Hindlimb muscle (tissue), 1 donor: Measurements from ENCODE around the gene RIMS1. TPM values are rescaled to one million over a fixed set of nuclear protein-coding genes. Genes with fewer than 3 reads are reported as not detected.

ENCODE experiments used
- DNase-seq: peaks from one replicate; pipeline ENCODE4 v3.0.0-alpha.2; 2013
- polyA plus RNA-seq: library from polyadenylated mRNA; unstranded; fragments of 120-200 nt; gene quantifications from one replicate; pipeline ENCODE4 v1.2.1, GENCODE V29; 2013; ENCODE audit not compliant: insufficient read length

Gene RIMS1
- polyA plus RNA-seq, 1 donor: 0.40 TPM

DNA sequence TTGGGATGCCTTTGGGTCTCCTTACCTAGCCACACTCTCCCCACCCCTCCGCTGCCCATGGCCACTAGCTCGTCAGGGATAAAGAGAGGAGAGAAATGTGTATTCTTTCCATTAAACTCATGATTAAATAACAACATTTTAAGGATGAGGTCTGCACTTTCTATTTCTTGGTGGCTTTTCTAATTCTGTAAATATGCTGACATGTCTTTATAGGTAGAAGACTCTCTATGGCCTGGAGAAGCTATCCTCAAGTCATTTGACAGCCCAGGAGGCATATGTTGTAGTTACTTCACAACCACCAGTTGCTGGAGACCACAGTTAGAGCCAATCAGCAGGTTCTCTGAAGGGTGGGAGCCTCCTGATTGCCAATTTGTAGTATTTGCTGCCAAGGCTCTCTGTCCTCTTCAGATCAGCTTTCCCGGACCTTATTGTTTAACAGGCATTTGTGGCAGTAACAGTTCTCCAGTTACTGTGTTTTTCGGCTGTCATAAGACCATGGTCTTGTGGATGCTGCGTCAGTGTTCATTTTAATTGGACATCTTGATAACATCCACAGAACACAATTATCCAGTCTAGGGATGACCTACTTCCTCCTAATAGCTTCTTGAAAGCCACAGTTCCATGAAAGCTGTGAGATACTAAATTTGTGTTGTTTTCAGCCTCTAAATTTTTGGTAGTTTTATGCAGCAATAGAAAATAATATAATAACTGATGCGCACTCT is 530.6 kb downstream of the RIMS1 start:
- no peak for DNase-seq

DNA sequence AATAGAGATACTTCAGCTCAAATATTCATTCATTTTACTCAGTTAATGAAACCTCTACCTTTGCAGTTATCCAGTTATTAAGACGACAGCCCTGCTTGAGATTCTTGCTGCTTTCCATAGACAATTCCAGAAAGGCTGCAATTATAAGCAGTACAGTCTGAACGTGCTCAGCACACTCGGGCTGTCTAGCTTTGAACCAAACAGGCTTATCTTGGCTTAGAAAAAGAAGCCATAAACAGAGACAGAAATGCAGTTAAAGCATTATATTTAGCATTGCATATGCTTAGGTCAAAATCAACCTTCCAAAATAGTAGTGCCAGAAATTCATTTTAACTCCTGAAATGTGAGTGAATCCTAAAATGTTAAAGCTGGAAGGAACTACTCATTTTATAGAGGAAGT is 531.4 kb downstream of the RIMS1 start:
- DNase-seq: no peak

DNA sequence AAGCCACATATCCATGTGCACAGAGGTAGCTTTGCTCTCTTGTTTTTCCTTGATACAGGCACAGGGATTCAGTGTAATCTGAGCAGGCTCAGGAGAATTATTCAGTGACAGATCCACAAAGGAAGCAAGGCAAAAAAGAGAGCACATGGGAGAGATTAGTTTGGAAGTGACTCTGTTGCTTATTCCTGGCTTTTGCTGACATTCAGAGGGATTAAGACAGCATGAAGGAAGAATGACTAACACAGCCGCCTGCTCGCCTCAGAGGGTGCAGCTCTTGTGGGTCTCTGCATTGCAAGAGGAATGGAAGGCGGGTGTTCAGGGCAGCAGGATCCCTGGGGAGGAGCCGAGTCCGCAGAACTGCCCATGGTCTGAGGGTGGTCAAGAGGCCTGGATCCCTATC is 532.1 kb downstream of the RIMS1 start:
- no peak for DNase-seq

DNA sequence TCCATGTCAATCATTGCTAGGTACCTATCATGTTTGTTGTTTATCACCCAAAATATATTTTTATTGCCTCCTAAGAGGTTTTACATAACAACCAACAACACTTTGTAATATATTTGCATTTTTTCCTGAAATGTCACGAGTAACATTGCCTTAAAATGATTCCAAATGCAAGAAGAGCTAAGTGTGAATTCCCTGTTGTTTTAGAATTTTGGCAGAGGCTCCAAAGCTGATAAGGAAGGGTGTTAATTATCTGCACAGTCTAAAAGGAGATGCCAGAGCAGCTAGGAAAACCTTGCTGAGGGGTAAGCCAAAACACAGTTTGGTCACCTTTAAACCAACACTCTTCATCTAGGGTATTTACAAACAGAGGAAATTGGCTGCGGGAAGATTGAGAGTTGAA is 533.6 kb downstream of the RIMS1 start:
- DNase-seq: no peak

DNA sequence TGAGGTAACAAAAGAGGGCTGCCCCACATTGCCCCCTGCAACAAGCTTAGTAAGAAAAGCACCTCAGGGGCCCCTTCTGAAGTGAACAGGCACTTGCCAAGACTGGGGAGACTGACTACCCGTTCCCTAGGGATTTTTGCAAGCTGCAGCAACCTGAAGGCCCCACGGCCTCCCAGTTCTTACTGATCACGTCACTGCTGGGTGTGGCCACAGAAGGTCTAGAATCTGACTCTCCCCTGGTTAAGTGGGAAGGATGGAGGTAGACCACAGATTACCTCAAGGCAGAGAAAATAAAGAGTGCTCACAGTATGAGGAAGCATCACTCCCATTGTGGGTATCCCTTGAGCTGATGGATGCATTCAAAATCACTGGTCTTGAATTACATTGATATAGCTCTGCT is 534.1 kb downstream of the RIMS1 start:
- DNase-seq: no peak

DNA sequence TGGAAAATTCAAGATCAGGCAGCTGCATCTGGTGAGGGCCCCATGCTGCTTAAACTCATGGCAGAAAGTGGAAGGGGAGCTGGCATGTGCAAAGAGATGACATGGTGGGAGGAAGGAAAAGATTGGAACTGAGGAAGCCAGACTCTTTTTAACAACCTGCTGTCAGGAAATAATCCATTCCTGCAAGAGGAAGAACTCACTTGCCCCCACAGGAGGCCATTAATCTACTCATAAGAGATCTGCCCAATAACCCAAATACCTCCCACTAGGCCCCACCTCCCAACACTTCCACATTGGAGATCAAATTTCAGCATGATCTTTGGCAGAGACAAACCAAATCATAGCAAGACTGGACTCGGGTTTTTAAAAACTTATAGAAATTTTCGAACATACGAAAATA is 535.0 kb downstream of the RIMS1 start:
- no peak for DNase-seq

DNA sequence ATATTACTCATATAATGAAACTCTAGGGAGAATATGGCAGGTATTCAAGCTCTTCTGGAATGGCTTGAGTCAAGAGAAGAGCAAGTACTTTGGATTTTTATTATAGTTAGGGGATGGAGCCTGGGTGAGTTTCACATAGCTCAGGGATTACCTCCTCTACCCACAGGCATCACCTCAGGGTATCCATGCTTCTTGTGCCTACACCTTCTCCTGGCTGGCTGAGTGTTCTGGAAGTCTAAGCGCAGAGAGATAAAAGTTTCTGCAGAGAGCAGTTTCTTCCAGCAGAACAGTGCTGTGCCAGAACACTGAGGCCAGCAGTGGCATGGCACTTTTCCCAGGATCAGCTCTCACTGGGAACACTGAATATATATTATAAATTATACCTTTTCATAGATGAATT is 535.8 kb downstream of the RIMS1 start:
- DNase-seq: no peak

DNA sequence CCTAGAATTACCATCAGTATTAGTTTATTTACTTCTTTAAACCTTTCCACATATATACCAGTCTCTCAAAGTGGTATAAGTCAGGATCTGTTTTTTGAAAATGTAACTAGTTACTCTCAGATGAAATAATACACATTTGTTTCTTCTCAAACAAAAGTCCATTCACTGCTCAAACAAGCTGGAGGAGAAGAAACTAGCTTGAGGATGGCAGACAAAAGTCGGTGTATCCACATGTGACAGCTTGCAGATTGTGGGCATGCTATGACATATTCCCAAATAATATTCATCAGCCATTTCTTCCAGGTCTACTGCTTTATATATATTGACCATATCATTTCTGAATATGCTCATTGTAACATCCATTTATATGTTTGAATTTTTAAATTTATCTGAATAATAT is 538.1 kb downstream of the RIMS1 start:
- no peak for DNase-seq

DNA sequence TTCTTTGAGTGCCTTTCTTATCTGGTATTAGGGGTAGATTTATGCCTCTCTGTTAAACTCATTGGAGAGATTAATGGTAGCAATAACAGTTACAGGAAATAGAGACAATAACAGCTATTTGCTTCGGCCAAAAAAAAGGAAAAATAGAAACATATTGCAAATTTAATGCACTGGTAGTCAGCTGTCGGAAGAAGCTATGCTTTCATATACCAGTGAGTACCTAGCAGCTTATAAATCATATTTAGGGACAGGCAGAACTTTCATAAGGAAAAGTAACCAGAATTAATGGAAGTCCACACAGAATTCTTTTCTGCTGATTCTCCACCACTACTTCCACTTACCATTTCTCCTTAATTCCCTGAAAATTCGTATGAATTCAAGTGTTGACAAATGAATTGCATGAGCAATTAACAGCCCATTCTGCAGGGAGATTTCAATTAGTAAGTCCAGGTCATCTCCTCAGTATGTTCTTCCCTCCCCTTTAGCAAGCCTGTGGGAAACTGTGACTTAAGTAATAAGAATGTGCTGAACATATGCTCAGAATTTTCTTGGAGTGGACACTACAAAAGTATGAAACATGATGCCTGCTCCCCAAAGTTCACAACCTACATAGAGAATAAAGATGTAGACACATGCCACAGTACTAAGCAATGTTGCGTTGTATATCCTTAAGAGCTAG is 538.8 kb downstream of the RIMS1 start:
- no peak for DNase-seq

DNA sequence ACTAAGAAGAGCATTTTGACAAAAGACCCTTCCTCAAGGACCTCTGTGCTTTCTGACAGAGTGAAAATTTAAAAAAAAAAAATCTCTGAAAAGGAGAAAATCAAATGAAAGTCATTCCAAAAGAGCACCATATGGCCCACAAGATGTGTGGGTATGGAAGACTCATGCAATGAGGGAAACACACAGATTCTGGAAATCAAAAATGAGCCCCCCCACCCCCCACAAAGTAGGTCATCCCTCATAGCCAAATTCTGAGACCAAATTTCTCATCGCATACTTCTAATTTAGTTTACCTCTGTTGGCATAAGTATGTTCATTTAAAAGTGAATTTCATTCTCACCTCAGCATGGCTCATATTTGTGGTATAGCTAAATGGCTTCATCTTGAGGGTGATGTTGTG is 554.3 kb downstream of the RIMS1 start:
- no peak for DNase-seq

DNA sequence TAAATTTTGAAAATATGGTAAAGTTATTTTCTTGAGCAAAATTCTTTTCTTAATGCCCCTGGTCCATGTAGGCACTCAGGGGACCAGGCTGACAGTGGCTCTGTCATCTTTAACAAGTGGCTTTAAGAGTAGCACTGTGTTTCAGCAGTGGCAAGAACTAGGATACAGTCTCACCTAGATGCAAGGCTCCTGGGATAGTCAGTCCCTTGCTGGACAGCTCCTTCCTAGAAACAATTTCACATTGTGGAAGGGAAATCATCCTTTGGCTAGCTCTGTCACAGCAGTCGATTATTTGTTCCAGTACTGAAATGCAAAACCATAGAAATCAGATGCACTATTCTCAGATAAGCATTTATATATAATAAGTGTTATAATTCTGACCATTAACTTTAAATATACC is 560.1 kb downstream of the RIMS1 start:
- DNase-seq: no peak
